Kidney (tissue), 14 donors: Measurements from ENCODE around the gene PPP2R2B. TPM values are rescaled to one million over a fixed set of nuclear protein-coding genes. Genes with fewer than 3 reads are reported as not detected.

Experiments
- DNase-seq, 5 donors: peaks; one replicate each; pipeline ENCODE4 v3.0.0-alpha.2; 2013 to 2020
- FAIRE-seq: peaks from 2 replicates; lab custom pipeline; 2012; peaks lifted over from hg19 to GRCh38; lab: Jason Lieb, UNC
- H3K27ac ChIP-seq, 2 donors: one replicate each; pipeline ENCODE4 v1.7.0; 2013; ENCODE audit warnings: low read depth in 2 of 2, low read length in 2 of 2, inconsistent platforms in 1 of 2
- H3K27me3 ChIP-seq: one replicate; pipeline ENCODE4 v1.7.1; 2013; ENCODE audit warnings: low read length, inconsistent platforms; ENCODE audit not compliant: control insufficient read depth, insufficient read depth
- H3K36me3 ChIP-seq, 3 donors: one replicate each; pipeline versions ENCODE4 v1.7.0 to v1.7.1; 2013; ENCODE audit warnings: low read length in 3 of 3, control low read depth in 1 of 3, inconsistent platforms in 1 of 3; ENCODE audit not compliant: insufficient read depth in 3 of 3, control insufficient read depth in 2 of 3
- H3K4me1 ChIP-seq, 3 donors: one replicate each; pipeline versions ENCODE4 v1.7.0 to v1.7.1; 2013; ENCODE audit warnings: low read length in 3 of 3, inconsistent platforms in 1 of 3, low read depth in 1 of 3; ENCODE audit not compliant: control insufficient read depth in 2 of 3, insufficient read depth in 2 of 3
- H3K4me3 ChIP-seq, 3 donors: one replicate each; pipeline versions ENCODE4 v1.7.0 to v1.8.1; 2013; ENCODE audit warnings: low read length in 3 of 3, control low read depth in 1 of 3, inconsistent platforms in 1 of 3
- H3K9ac ChIP-seq, 3 donors: one replicate each; pipeline versions ENCODE4 v1.7.0 to v1.7.1; 2013; ENCODE audit warnings: low read length in 3 of 3, control low read depth in 1 of 3, inconsistent platforms in 1 of 3
- H3K9me3 ChIP-seq, 3 donors: one replicate each; pipeline versions ENCODE4 v1.7.0 to v1.7.1; 2013; ENCODE audit warnings: low read length in 3 of 3, control low read depth in 1 of 3, inconsistent platforms in 1 of 3; ENCODE audit not compliant: control insufficient read depth in 2 of 3, insufficient read depth in 1 of 3
- CTCF ChIP-seq: IDR thresholded peaks from 3 replicates; pipeline ENCODE4 v1.5.1; 2012; ENCODE audit warnings: mild to moderate bottlenecking, moderate library complexity, borderline replicate concordance; ENCODE audit not compliant: insufficient read depth; ENCODE audit errors: extremely low read depth
- intact Hi-C: fragments of 100-400 bp; cut with DNase I; formaldehyde crosslinking; loops from one replicate; pipeline ENCODE4 v1.11.1; 2022
- polyA plus RNA-seq: library from polyadenylated mRNA; stranded (reverse); fragments of 350-450 nt; fragmentation: Illumina TruSeq; extraction: RNeasy Lipid Tissue Mini Kit (QIAGEN cat#74804); gene quantifications from one replicate; pipeline ENCODE4 v1.2.3, GENCODE V29; 2014; ENCODE audit warnings: low read depth, low replicate concordance; ENCODE audit not compliant: insufficient read depth
- total RNA-seq: library from RNA; stranded (reverse); fragmentation: NEBNext Ultra II Directional; extraction: Animal tissue kit (Norgen Biotek cat#: 25700); gene quantifications from one replicate; pipeline ENCODE4 v1.2.1, GENCODE V29; 2021
- donor health status: control.
- donor health status: control.
- donor health status: control.
- donor health status: control.
- donor health status: control.
- donor health status: DM: yes; HTN: yes; CAD: no.
- donor health status: Normal renal cell carcinoma (clear cell type).

Gene PPP2R2B
- total and polyA plus RNA-seq, 2 donors from 2014 or later, result 4.0 to 8.2 TPM

GRCh38 chr5:146796144-146796543 is 82.4 kb downstream of the PPP2R2B start:
- H3K4me3 ChIP-seq, result no peak overlapping the region
- no peaks in the 10 kb centered on the region for H3K27me3 ChIP-seq
- no peaks in the 10 kb centered on the region for H3K36me3 ChIP-seq
- no peak overlapping the region for H3K27ac ChIP-seq
- TF ChIP-seq CTCF, result no peak
- DNase-seq (no peak), FAIRE-seq (no peak)
- no peaks in the 10 kb centered on the region for H3K4me1 ChIP-seq
- no peaks in the 10 kb centered on the region for H3K9me3 ChIP-seq
- intact Hi-C loops, result no loop called here
- no peak overlapping the region for H3K9ac ChIP-seq

DNA sequence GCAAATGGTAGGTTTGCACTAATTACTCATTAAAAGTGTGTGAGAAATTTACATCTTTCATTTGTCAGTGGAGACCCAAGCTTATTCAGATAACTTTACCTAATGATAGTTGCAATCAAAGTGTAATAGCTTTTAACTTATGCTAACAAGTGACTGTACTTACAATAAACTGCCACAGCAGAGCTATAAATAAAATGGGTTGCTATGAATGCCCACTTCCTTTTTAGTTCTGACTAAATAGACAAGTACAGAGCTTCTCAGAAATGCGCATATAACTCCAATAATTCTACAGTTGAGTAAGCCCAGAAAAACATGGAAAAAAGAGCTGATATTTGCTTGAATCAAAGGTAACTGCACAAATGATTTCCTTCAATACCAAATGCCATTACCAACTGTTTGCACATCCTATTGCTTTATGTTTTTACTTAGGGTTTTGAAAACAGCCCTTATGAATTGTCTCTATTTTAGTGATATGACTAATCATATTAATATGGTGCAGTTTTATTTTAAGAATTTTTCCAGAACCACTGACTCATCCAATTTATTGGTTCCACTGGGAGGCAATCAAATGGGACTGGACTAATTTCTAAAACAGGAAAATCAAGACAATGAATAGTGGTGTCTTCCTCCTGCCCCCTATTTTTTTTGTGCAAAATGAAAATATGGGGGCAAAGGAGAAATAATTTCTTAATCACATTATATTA is 84.1 kb downstream of the PPP2R2B start:
- H3K27ac ChIP-seq, result no peak overlapping the region
- no peaks in the 10 kb centered on the region for H3K36me3 ChIP-seq
- TF ChIP-seq CTCF, result no peak
- no peak overlapping the region for H3K9ac ChIP-seq
- no peaks in the 10 kb centered on the region for H3K27me3 ChIP-seq
- FAIRE-seq (no peak), DNase-seq (no peak)
- H3K4me1 ChIP-seq, result no peaks in the 10 kb centered on the region
- intact Hi-C loops, result no loop called here
- no peak overlapping the region for H3K4me3 ChIP-seq
- no peaks in the 10 kb centered on the region for H3K9me3 ChIP-seq

- DNase-seq, result no peak
- Histone ChIP-seq H3K27ac (no peak overlapping the region), H3K9me3 (no peaks in the 10 kb centered on the region), H3K4me3 (no peak overlapping the region), H3K9ac (no peak overlapping the region), H3K27me3 (no peaks in the 10 kb centered on the region), H3K36me3 (no peaks in the 10 kb centered on the region), H3K4me1 (no peaks in the 10 kb centered on the region)
- no peak for TF ChIP-seq CTCF
- no peak for FAIRE-seq
- intact Hi-C loops, result no loop called here
These were observed 84.8 kb downstream of the PPP2R2B start for GRCh38 chr5:146793709-146794108.

GRCh38 chr5:146791471-146791870 is 87.1 kb downstream of the PPP2R2B start:
- Histone ChIP-seq H3K4me1 (no peaks in the 10 kb centered on the region), H3K36me3 (no peaks in the 10 kb centered on the region), H3K27ac (no peak overlapping the region), H3K9ac (no peak overlapping the region), H3K9me3 (no peaks in the 10 kb centered on the region), H3K27me3 (no peaks in the 10 kb centered on the region), H3K4me3 (no peak overlapping the region)
- intact Hi-C loops, result no loop called here
- FAIRE-seq (no peak), DNase-seq (no peak)
- TF ChIP-seq CTCF, result no peak
